ENCODE measurements around the gene NUDT6.

NUDT6 gene

DNA sequence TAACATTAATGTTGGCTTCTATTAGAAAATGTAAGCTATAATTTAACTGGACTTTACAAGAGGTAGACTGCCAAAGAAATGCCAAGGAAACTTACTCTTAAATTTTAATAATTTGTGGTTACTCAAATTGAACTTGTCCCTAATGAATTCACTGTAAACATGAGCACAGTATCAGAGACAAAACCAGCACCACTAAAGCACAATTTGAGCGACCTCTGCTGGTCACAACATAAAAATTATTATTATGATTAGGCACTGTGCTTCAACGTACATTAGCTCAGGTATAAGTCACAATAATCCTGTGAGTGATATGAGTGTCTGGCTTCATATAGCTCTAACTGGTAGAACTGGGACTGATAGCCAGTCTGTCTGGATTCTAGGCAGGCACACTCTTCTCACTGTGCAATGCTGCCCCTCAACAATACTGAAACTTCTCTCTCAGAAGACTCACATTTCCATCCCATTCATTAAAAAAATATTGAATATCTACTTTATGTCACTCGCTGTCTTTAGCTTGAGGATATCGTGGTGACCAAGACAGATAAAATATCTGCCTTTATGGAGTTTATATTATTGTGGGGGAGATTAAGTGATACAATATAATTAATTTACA is 8.0 kb downstream of the NUDT6 start:
- DNase-seq (ENCODE audit: low read depth): no peak

DNA sequence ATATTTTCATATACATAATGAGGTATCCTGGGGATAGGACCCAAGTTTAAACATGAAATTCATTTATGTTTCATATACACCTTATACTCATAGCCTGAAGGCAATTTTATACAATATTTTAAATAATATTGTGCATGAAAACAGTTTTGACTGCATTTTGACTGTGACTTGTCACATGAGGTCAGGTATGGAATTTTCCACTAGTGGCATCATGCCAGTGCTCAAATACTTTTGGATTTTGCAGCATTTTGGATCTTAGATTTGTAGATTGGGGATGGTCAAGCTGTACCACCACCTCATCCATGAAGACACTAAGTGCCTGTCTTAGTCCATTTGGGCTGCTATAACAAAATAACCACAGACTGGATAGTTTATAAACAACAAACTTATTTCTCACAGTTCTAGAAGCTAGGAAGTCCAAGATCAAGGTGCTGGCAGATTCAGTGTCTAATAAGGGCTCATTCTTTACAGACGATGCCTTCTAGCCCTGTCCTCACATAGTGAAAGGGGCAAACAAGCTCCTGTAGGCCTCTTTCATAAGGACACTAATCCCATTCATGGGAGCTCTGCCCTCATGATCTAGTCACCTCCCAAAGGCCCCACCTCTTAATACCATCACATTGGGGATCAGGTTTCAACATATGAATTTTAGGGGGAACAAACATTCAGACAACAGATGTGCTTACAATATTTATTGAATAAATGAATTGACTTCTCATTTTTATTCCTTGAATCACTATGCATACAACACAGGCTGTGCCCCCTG is 9.4 kb downstream of the NUDT6 start:
- no peak for DNase-seq (ENCODE audit: low read depth)

DNA sequence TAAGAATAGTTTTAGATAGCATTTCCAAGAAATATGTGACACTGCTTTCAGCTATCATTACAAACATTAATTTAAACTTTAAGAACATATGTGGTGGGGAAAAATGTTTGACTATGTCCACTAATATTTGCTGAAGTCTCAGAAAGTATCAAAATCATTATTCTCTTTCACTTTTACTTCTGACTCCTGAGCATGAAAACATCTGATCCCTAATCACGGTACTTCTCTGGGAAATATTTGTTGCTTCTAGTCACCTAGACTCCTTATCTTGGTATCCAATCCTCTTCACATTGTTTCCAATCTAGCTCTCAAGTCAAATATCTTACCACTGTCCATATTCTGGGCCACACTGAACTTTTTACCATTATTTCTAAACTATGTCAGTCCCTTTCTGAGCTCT is 10.8 kb downstream of the NUDT6 start:
- DNase-seq (ENCODE audit: low read depth): no peak

DNA sequence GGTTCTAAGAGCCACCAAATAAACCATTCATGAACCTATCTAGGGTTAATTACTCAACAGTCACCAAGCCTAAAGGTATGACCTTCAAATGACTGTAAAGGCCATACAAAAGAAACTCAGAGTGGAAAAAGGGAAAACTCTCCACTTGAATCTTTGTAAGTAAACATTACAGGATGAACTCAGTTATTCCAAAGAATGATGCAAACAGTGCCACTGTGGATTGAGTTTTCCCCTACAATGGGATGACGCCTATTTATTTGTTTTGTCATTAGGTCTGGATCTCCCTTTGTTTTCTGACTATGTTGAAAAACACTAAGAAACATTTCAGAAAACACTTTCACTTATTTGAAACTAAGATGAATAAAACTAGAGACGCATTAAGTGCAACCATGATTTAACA is 12.7 kb downstream of the NUDT6 start:
- DNase-seq (ENCODE audit: low read depth): no peak

DNA sequence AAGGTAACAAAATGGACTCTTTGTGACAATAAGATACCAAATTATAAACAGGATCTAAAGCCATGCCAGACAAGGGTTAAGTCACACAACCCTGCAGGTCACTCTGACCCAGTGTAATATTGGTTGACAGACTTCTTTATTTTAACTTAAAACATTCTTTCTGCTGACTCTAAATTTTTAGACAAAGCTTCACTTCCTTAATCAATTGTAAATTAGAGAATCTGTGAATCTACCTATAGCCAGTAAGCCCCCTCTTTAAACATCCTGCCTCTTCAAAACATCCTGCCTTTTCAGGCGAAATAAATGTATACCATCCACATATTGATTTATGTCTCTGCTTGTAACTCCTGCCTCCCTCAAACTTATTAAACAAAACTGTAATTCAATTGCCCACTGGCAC is 14.2 kb downstream of the NUDT6 start:
- no peak for DNase-seq (ENCODE audit: low read depth)

DNA sequence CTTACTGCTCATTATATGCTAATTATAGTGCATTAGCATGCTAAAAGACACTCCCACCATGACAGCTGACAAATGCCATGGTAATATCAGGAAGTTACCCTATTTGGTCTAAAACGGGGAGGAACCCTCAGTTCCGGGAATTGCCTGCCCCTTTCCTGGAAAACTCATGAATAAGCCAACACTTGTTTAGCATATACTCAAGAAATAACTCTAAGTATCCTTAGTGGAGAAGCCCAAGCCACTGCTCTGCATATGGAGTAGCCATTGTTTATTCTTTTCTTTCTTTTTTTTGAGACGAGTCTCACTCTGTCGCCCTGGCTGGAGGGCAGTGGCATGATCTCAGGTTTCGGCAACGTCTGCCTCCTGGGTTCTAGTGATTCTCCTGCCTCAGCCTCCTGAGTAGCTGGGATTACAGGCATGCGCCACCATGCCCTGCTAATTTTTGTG is 15.5 kb downstream of the NUDT6 start:
- no peak for DNase-seq (ENCODE audit: low read depth)

DNA sequence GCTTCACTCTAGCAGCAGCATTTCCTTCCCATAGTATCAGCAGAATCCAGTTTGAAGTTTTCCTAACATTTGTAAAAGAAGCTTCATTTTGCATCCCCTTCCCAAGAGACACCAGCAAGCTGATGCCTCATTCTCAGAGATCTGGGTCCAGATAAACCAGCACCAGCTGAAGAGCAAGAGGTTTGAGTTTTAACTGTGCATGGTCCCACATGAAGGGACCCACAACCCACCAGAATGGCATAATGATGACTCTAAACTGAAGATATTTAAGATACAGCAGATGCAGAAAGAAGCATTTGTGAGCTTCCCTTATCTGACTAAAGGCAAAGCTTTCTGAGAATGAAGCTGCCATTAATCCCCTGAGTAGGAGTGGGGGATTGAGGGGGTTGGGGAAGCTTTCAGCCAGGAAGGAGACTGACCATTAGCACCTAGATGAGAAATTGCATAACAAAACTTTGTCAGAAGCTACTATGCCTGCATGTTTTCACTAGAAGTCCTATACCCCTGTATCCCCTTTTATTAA is 18.6 kb downstream of the NUDT6 start:
- no peak for DNase-seq (ENCODE audit: low read depth)

DNA sequence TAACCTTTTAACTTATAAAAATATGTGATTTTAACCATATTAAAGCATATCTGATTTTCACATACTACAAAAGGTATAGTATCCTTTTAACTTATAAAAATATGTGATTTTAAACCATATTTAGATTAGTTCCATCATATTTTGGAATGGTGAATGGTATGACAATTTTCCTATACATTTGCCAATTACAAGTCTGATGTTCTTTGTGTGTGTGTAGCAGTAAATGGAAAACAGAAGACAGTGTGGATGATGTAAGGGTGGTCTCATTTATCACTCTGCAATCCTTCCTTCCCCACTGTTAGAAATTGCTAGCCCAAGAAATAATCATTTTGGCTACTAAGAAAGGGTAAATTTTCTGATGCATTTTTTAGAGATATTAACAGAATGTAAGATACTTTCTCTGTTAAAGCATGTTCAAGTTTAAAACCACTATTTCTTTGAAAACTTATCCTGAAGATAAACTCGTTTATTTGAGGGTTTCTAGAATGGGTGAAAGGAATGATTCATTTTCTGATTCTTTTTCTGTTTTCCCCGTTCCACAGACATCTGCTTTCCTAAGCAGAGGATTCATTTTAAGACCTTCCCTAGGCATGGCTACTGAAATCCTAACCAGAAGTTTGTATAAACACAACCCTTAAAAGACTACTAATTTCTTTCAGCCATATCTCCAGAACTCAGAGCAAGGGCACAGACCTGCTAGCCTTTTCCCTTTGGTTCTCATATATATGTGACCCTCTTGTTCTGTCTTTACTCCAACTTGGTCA is 21.0 kb downstream of the NUDT6 start:
- DNase-seq (ENCODE audit: low read depth): no peak

DNA sequence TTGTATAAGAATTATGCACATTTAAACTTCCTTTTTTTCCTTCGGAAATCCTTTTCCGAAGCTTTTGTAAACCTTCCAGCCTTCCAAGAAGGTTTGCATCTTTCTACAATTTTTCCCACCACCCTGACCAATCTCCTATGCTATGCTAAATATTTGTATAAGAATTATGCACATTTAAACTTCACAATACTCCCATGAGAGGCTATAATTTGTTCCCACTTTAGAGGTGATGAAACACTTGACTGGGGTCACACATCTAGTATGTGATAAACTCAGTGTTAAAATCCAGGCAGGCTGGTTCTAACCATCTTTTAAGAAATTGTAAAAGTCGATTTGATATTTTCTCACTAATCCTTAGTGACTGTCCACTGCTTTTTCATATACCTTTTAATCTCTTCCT is 22.1 kb downstream of the NUDT6 start:
- no peak for DNase-seq (ENCODE audit: low read depth)

DNA sequence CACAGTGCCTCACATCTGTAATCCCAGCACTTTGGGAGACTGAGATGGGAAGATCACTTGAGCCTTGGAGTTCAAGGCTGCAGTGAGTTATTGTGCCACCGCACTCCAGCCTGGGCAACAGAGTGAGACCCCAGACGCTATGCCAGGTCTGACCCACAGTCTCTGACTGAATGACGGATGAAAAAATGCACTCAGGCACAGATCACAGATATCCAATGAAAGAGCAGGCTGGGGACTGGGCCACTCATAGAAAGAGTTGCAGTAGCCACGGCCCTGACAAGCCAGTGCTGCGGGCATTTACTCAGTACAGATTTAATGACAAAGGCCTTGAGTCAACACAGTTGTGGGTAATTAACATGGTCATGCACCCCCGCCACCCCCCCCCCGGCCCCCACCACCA is 22.7 kb downstream of the NUDT6 start:
- DNase-seq (ENCODE audit: low read depth): no peak

DNA sequence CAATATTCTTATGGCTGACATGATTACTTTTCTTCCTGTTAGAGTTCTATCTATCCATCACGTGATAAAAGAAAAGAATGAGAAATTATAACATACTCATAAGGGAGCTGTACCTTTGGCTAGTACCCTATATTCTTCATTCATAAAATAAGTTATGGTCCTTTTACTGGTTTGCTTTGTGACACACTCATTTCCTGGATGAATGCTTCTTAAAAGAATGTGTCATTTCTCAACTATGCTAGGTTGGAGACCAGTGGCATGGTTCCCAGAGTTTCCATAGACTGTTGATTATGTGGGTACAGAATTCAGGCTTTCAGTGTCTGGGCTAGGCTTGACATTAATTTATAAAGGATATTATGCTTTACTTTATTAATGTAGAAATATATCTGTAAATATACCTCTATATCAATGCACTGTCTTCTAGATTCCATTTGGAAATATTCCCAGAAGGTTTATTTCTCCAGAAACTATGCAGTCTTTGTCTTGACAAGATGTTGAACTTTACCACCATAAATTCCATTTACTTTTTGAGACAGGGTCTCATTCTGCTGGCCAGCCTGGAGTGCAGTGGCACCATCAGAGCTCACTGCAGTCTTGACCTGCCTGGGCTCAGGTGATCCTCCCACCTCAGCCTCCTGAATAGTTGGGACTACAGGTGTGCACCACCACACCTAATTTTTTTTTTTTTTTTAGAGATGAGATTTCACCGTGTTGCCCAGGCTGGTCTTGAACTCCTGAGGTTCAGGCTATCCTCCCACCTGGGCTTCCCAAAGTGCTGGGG is 23.8 kb downstream of the NUDT6 start:
- no peak for DNase-seq (ENCODE audit: low read depth)

DNA sequence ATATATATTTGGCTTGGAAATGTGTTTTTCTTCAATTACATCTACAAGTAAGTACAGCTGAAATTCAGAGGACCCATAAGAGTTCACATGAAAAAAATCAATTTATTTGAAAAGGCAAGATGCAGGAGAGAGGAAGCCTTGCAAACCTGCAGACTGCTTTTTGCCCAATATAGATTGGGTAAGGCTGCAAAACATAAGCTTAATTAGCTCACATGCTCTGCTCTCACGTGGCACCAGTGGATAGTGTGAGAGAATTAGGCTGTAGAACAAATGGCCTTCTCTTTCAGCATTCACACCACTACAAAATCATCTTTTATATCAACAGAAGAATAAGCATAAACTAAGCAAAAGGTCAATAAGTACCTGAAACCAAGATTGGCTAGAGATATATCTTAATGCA is 26.1 kb downstream of the NUDT6 start:
- DNase-seq (ENCODE audit: low read depth): no peak

DNA sequence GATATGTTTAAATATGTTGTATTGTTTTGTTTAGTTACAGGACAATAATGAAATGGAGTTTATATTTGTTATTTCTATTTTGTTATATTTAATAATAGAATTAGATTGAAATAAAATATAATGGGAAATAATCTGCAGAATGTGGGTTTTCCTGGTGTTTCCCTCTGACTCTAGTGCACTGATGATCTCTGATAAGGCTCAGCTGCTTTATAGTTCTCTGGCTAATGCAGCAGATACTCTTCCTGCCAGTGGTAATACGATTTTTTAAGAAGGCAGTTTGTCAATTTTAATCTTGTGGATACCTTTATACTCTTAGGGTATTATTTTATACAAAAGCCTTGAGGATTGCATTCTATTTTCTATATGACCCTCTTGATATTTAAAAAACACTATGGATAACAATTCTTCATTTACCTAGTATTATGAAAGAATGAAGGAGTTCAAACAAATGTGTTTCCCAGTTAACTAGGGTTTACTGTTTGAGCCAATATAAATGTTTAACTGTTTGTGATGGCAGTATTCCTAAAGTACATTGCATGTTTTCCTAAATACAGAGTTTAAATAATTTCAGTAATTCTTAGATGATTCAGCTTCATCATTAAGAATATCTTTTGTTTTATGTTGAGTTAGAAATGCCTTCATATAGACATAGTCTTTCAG is 26.9 kb downstream of the NUDT6 start:
- DNase-seq (ENCODE audit: low read depth): no peak

DNA sequence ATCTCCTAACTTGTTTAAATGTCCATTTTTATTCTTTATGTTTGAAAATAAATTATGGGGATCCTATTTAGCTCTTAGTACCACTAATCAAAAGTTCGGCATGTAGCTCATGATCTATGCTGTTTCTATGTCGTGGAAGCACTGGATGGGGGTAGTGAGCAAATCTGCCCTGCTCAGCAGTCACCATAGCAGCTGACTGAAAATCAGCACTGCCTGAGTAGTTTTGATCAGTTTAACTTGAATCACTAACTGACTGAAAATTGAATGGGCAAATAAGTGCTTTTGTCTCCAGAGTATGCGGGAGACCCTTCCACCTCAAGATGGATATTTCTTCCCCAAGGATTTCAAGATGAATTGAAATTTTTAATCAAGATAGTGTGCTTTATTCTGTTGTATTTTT is 27.6 kb downstream of the NUDT6 start:
- DNase-seq (ENCODE audit: low read depth): no peak

DNA sequence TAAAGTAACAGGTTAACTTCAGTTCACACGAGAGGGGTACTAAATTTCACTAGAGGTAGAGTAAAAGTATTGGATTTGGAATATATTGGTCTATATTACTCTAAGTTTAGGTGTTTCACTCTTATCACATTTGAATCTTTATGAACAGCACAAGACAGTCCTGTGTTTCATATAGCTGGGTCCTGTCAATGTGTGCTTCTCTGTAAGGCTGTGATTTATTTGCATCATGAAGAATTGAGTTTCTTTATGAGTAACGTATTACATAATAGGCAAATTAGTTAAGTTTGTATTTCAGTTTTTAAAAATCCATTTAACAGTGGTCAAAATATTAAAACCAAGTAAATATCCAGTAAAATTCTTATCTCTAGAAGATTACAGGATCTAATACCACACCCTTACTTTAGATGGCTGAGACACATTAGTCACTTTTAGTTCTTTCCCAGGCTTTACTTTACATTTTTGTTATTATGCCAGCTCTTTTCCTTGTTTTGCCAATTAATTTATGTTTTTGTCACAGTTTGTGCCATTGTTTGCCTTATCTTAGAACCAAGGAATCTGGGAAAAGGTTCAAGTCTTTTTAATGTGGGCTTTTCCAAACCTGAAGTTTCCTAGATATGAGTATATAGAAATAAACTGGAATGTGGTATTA is 32.1 kb downstream of the NUDT6 start:
- no peak for DNase-seq (ENCODE audit: low read depth)

DNA sequence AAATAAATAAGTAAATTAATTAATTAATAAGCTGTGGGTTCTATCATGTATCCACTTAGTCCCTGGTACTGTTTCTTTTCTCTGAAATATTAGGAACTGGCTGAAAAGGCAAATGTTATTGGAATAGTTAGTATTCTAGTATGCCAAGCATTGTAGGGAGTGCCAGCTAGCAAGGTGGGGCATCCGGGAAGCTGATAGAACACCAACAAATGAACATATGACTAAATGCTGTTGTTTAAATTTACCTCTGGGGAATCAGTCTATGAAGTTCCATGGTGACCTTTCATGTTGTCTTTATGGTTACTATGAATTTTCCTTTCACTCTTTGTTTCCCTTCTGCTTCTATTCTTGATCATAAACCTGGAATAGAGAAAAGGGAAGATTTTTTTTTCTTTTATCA is 32.7 kb downstream of the NUDT6 start:
- no peak for DNase-seq (ENCODE audit: low read depth)

DNA sequence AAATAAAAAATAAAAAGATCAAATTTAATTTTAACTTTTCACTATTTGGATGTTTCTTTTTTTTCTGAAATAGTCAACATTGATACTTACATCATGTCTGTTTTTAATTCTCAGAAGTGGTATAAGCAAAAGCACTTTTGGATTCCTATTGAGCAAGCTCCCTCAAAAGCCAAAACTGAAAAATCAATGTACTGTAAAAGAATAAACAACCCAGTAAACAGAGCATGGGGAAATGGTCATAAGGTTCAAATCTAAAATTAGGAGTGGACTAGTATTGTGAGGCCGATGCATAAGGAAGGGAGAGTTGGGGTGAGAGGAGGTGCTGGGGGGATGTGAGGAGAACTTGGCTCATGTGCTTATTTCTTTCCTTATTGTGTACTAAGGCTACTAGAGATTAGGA is 37.9 kb downstream of the NUDT6 start:
- DNase-seq (ENCODE audit: low read depth): no peak

DNA sequence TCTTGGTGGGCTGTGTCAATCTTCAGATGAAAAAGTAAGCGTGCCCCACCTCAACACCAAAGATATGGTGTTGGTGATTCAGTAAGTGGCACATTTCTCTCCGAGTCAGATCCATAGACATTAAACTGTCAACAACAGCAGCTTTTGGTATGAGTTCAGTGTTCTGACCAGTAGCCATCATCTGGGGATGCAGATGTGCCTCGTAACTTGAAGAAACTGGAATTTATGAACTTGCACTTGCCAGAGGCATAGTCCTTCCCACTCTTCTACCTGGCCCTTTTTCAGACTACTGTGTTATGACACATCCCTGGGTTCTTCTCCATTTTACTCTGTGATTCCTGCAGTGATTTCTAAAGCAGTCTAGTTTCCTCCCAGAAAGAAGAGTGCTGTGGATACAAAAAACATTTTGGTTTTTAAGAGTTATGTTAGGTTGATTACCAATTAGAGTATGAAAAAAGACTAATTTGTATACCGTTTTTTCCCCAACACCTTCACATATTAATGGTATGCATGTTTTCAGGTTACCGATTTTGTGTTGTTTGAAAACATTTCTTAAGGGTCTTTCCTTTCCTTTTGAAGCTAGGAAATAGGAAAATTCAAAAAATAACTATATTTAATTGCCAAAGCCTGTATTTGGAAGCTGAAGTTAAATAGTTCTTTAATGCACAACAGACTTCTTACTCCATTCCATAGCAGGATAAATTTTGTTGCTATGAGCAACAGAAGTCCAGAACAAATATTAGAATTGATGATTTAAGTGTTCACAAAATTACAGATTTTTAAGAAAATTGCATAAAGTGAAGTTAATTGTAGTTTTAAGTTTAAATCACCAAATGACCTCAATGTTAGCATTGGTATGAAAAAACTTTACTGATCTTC is 39.3 kb downstream of the NUDT6 start:
- no peak for DNase-seq (ENCODE audit: low read depth)

DNA sequence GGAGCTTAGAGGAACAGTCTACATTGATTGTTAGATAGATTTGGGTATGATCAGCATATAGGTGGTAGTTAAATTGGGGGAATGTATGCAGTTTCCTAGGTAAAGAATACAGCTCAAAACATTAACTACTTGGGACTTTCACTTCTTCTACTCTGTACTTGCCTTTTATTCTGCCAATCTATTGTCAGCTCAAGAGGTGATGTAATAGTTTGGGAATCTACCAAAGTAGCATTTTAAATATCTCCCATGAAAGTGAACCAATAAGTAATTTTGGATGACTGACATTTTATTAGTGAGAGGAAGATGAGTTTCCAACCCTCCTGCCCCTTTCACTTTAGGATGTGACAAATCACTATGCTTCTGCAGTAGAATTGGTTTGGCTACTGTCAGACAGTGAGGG is 43.4 kb downstream of the NUDT6 start:
- no peak for DNase-seq (ENCODE audit: low read depth)

DNA sequence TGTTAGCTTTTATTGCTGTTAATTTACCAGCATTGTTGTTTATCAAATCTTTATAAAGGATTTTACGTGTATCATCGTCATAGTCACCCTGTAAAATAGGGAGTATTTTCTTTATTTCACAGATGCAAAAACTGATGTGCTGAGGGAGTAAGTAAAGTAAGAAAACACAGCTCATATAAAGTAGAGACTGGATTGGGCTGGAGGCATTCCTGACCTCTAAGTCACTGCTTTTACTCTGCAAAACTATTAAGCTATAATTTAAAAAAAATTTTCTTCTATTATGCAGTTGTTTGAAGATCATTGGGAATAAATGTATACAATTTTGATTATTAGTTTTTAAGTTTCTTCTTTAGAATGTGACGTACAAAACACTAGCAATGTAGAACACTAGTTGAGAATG is 45.9 kb downstream of the NUDT6 start:
- no peak for DNase-seq (ENCODE audit: low read depth)
